PC-9 (cell line): Measurements from ENCODE around the gene ARHGAP22. TPM values are rescaled to one million over a fixed set of nuclear protein-coding genes. Genes with fewer than 3 reads are reported as not detected.

ENCODE experiments used
- BruUV-seq: library from RNA; stranded (reverse); fragments of 400-500 nt; replicated peaks from 2 replicates; lab custom pipeline; 2021; lab: Mats Ljungman, UMichigan
- CTCF ChIA-PET: fragments of 300-600 bp; sonication (Branson Sonifier 250); formaldehyde crosslinking; loops from one replicate; lab custom pipeline; 2022; ENCODE audit warnings: antibody characterized with exemption; lab: Charles Lee
- POLR2A ChIA-PET: fragments of 300-600 bp; sonication (Branson Sonifier 250); formaldehyde crosslinking; loops from one replicate; lab custom pipeline; 2022; ENCODE audit warnings: antibody characterized with exemption; ENCODE audit not compliant: unreplicated experiment; lab: Charles Lee
- DNase-seq, 2 experiments: peaks; one replicate each; pipeline versions ENCODE4 v3.0.0 to v3.0.0-alpha.2; 2015 to 2022; ENCODE audit warnings: mixed read lengths in 1 of 2
- H2AFZ ChIP-seq: fragments of 200-600 bp; sonication (generic); 2 replicates; pipeline ENCODE4 v1.8.1; 2017; ENCODE audit warnings: antibody characterized with exemption
- H3F3A ChIP-seq: fragments of 200-600 bp; sonication (generic); 2 replicates; pipeline ENCODE4 v1.8.1; 2017; ENCODE audit warnings: antibody characterized with exemption, mild to moderate bottlenecking, low read depth; ENCODE audit not compliant: insufficient read depth
- H3K27ac ChIP-seq: fragments of 200-600 bp; sonication (generic); 2 replicates; pipeline ENCODE4 v1.6.1; 2016; ENCODE audit warnings: mixed run types
- H3K27me3 ChIP-seq: fragments of 200-600 bp; sonication (generic); 2 replicates; pipeline ENCODE4 v1.6.1; 2016; ENCODE audit warnings: low read depth, mixed run types; ENCODE audit not compliant: insufficient read depth
- H3K36me3 ChIP-seq: fragments of 200-600 bp; sonication (generic); 2 replicates; pipeline ENCODE4 v1.6.1; 2016; ENCODE audit warnings: low read depth, mixed run types
- H3K4me1 ChIP-seq: fragments of 200-600 bp; sonication (generic); replicated peaks from 2 replicates; pipeline ENCODE4 v1.6.1; 2016; ENCODE audit warnings: mixed run types; ENCODE audit not compliant: insufficient read depth
- H3K4me2 ChIP-seq: fragments of 200-600 bp; sonication (generic); 2 replicates; pipeline ENCODE4 v1.6.1; 2017; ENCODE audit warnings: mixed run types
- H3K4me3 ChIP-seq: fragments of 200-600 bp; sonication (generic); 2 replicates; pipeline ENCODE4 v1.6.1; 2016; ENCODE audit warnings: mixed run types
- H3K79me2 ChIP-seq: fragments of 200-600 bp; sonication (generic); 2 replicates; pipeline ENCODE4 v1.6.1; 2017; ENCODE audit warnings: low read depth, mixed run types
- H3K9me2 ChIP-seq: fragments of 200-600 bp; sonication (generic); 2 replicates; pipeline ENCODE4 v1.8.1; 2017; ENCODE audit warnings: mild to moderate bottlenecking; ENCODE audit not compliant: insufficient read depth
- H3K9me3 ChIP-seq: fragments of 200-600 bp; sonication (generic); 2 replicates; pipeline ENCODE4 v1.8.1; 2016; ENCODE audit warnings: low read depth; ENCODE audit not compliant: insufficient read depth
- H4K20me1 ChIP-seq: fragments of 200-600 bp; sonication (generic); 2 replicates; pipeline ENCODE4 v1.8.1; 2017; ENCODE audit not compliant: insufficient read depth
- EZH2 ChIP-seq: fragments of 200-600 bp; sonication (generic); IDR thresholded peaks from 2 replicates; pipeline ENCODE4 v1.8.0; 2017; ENCODE audit warnings: antibody characterized with exemption, low read depth
- intact Hi-C: fragments of 100-400 bp; cut with micrococcal nuclease; formaldehyde crosslinking; loops from one replicate; pipeline ENCODE4 v1.10.0; 2022; ENCODE audit not compliant: unreplicated experiment
- total RNA-seq: library from RNA; stranded (reverse); gene quantifications from 2 replicates; pipeline ENCODE4 v1.2.3, GENCODE V29; 2021
- TF ChIP-seq, protein P1 (sequence below): fragments of 200-600 bp; sonication (generic); conservative IDR thresholded peaks from 2 replicates; pipeline ENCODE4 v1.6.1; 2017; ENCODE audit warnings: mixed run types, antibody characterized with exemption, mild to moderate bottlenecking, moderate library complexity

Gene ARHGAP22
- total RNA-seq, 1 experiment from 2014 or later, result 4.0 TPM

DNA sequence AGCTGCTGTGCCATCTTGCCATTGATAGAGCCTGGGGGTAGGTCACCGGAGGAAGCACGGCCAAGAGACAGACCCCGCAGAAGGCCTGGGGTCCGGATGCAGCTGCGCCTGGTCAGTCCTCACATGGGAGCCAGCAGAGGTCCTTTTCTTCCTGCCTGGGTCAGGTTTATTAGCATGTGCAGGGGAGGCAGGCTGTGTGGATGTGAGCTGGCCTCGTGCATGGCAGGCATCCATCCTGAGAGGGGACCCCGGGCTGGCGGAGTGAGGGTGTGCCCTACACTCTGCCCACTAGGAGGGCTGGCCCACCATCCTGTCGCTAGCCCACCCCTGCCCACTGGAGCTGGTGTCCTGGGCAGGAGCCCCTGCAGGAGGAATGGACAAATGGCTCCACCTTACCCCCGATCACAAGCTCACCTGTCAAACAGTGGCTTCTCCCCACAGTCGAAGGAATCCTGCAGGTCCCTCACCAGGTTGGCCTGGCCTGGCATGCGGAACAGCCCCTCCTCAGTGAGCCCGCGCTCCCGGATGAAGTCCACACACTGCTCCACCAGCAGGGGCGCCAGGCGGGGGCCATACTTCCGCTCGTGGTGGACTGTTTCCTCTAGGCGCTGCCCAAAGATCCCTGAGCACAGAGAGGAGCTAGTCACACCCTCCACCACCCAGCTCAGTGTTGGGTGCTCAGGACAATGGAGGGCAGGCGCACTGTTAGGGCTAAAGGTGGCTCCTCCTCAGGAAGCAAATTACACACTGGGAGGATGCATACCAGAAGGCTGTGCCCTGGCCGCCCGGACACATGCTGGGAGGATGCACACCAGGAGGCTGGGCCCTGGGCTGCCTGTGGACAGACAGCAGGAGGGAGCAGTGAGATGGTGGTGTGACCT lies 145.4 kb downstream of the ARHGAP22 start:
- Histone ChIP-seq H3K27me3 (no peaks in the 10 kb centered on the region), H3K27ac (no peak overlapping the region), H3K9me3 (no peaks in the 10 kb centered on the region), H3K36me3 (no peaks in the 10 kb centered on the region), H3K4me1 (no peaks in the 10 kb centered on the region), H3K4me3 (no peak overlapping the region), H3F3A (no peaks in the 10 kb centered on the region), H2AFZ (no peak overlapping the region), H3K79me2 (no peaks in the 10 kb centered on the region), H3K9me2 (no peaks in the 10 kb centered on the region), H4K20me1 (no peaks in the 10 kb centered on the region), H3K4me2 (no peak overlapping the region)
- no peak for DNase-seq
- intact Hi-C loops, result no loop called here
- TF ChIP-seq, protein P1, sequence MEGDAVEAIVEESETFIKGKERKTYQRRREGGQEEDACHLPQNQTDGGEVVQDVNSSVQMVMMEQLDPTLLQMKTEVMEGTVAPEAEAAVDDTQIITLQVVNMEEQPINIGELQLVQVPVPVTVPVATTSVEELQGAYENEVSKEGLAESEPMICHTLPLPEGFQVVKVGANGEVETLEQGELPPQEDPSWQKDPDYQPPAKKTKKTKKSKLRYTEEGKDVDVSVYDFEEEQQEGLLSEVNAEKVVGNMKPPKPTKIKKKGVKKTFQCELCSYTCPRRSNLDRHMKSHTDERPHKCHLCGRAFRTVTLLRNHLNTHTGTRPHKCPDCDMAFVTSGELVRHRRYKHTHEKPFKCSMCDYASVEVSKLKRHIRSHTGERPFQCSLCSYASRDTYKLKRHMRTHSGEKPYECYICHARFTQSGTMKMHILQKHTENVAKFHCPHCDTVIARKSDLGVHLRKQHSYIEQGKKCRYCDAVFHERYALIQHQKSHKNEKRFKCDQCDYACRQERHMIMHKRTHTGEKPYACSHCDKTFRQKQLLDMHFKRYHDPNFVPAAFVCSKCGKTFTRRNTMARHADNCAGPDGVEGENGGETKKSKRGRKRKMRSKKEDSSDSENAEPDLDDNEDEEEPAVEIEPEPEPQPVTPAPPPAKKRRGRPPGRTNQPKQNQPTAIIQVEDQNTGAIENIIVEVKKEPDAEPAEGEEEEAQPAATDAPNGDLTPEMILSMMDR, result no peak
- TF ChIP-seq EZH2, result no peak
- ChIA-PET CTCF (no interaction called here), POLR2A (no interaction called here)
- BruUV-seq, result no TSS peak

GRCh38 chr10:48458662-48459048 lies 146.2 kb downstream of the ARHGAP22 start:
- H3K9me2 ChIP-seq, result no peaks in the 10 kb centered on the region
- no peaks in the 10 kb centered on the region for H3K4me1 ChIP-seq
- no peak overlapping the region for H3K4me3 ChIP-seq
- no peak overlapping the region for H3K27ac ChIP-seq
- no peaks in the 10 kb centered on the region for H3K27me3 ChIP-seq
- no peak overlapping the region for H2AFZ ChIP-seq
- no peaks in the 10 kb centered on the region for H3F3A ChIP-seq
- ChIA-PET POLR2A (no interaction called here), CTCF (interaction anchor here (0.7 kb wide), 1 partner anchor 75 kb away, joined by 3 read pairs; no protein-coding TSS in a partner anchor)
- DNase-seq, result no peak
- no peak for TF ChIP-seq EZH2
- TF ChIP-seq, protein P1, result no peak
- H3K4me2 ChIP-seq, result no peak overlapping the region
- intact Hi-C loops, result no loop called here
- no peaks in the 10 kb centered on the region for H3K36me3 ChIP-seq
- no peaks in the 10 kb centered on the region for H4K20me1 ChIP-seq
- BruUV-seq, result no TSS peak
- no peaks in the 10 kb centered on the region for H3K79me2 ChIP-seq
- H3K9me3 ChIP-seq, result no peaks in the 10 kb centered on the region

GRCh38 chr10:48457949-48458661 lies 146.8 kb downstream of the ARHGAP22 start:
- Histone ChIP-seq H2AFZ (no peak overlapping the region), H3F3A (no peaks in the 10 kb centered on the region), H3K9me2 (no peaks in the 10 kb centered on the region), H3K4me1 (no peaks in the 10 kb centered on the region), H3K4me2 (no peak overlapping the region), H3K9me3 (no peaks in the 10 kb centered on the region), H3K79me2 (no peaks in the 10 kb centered on the region), H3K27ac (no peak overlapping the region), H4K20me1 (no peaks in the 10 kb centered on the region), H3K36me3 (no peaks in the 10 kb centered on the region), H3K27me3 (no peaks in the 10 kb centered on the region), H3K4me3 (no peak overlapping the region)
- TF ChIP-seq, protein P1, result no peak
- TF ChIP-seq EZH2, result no peak
- intact Hi-C loops, result no loop called here
- DNase-seq, result no peak
- ChIA-PET CTCF (interaction anchor here (0.7 kb wide), 1 partner anchor 75 kb away, joined by 3 read pairs; no protein-coding TSS in a partner anchor), POLR2A (no interaction called here)
- no TSS peak for BruUV-seq
